ENCODE results near the gene IRF2BP2. TPM values are rescaled to one million over a fixed set of nuclear protein-coding genes. Genes with fewer than 3 reads are reported as not detected.
A peak's percentile ranks its signal among the peaks of the same experiment; 100 is the strongest.

Gene IRF2BP2
- total and polyA plus RNA-seq, 2 of the 13 experiments (the other 11 are each of a cell fraction or from before 2014, with no cell fraction given) = 140 to 147 TPM

DNA sequence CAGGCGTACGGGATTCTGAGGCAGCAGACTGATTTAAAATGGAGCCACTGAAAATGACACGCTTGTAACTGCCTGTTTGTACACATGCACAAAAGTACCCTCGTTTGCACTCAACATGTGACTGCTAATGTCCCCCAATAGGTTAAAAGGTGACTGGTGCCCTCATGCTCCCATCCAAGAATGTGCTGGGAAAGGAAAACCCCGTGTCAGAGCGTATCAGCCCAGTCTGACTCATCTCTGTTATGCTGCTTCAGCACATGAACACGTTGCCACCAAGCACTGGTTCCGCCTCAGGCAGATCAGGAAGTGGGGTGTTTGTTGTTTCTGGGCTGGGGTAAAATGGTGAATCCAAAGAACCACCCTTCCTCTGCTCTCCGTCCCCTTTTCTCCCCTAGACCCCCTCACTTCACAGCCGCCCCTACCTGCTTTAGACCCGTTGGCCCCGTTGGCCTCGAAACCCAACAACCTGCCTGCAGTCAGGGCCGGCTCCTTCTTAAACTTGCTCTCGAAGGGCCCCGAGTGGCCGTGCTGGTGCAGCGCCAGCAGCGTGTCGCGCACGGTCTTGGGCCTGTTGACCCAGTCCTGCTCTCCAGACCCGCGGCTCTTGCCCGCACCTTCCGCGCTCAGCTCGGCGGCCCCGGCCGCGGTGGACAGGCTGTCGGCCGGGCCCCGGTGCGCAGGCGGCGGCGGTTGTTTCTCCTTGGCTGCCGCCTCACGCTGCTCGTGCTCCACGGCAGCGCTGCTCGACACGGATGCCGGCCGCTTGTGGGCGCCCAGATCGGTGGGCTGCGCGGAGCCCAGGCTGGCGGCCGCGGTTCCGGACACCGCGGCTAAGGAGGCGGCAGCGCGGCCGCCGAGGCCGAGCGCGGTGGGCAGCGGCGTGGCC, 1.7 kb downstream of the IRF2BP2 start (continued):
- TF ChIP-seq IRX3 (CRISPR knock-in tag; IDR thresholded peaks at IDR 0.05; ENCODE audit: borderline replicate concordance, low read depth) (no peak), TBX3 (IDR thresholded peaks at IDR 0.05; ENCODE audit: borderline replicate concordance) (peak; percentile 35; the same call in 1 of the 2 replicates), PHF5A (CRISPR knock-in tag; IDR thresholded peaks at IDR 0.05; ENCODE audit: low read depth, unreplicated experiment) (no peak), MYC (CRISPR knock-in tag; IDR thresholded peaks at IDR 0.05; ENCODE audit: borderline replicate concordance) (peak; percentile 69), ZFP36 (IDR thresholded peaks at IDR 0.05; ENCODE audit: borderline replicate concordance, low read depth, low read length, partially characterized antibody) (no peak), ZNF34 (CRISPR knock-in tag; IDR thresholded peaks at IDR 0.05; ENCODE audit: borderline replicate concordance) (peak; percentile 82), POLR2G (IDR thresholded peaks at IDR 0.05; ENCODE audit: low read depth, low read length) (peak; percentile 86), ZNF547 (CRISPR knock-in tag; IDR thresholded peaks at IDR 0.05) (no peak), MEIS2 (CRISPR knock-in tag; IDR thresholded peaks at IDR 0.05) (peak; percentile 72; the same call in 1 of the 2 replicates), NFRKB (IDR thresholded peaks at IDR 0.05) (no peak), ZNF678 (CRISPR knock-in tag; IDR thresholded peaks at IDR 0.05) (no peak), NR2F1 (CRISPR knock-in tag; IDR thresholded peaks at IDR 0.05) (peak; percentile 76 to 90)
- TF ChIP-seq, protein P1, sequence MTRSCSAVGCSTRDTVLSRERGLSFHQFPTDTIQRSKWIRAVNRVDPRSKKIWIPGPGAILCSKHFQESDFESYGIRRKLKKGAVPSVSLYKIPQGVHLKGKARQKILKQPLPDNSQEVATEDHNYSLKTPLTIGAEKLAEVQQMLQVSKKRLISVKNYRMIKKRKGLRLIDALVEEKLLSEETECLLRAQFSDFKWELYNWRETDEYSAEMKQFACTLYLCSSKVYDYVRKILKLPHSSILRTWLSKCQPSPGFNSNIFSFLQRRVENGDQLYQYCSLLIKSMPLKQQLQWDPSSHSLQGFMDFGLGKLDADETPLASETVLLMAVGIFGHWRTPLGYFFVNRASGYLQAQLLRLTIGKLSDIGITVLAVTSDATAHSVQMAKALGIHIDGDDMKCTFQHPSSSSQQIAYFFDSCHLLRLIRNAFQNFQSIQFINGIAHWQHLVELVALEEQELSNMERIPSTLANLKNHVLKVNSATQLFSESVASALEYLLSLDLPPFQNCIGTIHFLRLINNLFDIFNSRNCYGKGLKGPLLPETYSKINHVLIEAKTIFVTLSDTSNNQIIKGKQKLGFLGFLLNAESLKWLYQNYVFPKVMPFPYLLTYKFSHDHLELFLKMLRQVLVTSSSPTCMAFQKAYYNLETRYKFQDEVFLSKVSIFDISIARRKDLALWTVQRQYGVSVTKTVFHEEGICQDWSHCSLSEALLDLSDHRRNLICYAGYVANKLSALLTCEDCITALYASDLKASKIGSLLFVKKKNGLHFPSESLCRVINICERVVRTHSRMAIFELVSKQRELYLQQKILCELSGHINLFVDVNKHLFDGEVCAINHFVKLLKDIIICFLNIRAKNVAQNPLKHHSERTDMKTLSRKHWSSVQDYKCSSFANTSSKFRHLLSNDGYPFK (CRISPR knock-in tag; IDR thresholded peaks at IDR 0.05; ENCODE audit: borderline replicate concordance) = no peak
- TF ChIP-seq, protein P2, sequence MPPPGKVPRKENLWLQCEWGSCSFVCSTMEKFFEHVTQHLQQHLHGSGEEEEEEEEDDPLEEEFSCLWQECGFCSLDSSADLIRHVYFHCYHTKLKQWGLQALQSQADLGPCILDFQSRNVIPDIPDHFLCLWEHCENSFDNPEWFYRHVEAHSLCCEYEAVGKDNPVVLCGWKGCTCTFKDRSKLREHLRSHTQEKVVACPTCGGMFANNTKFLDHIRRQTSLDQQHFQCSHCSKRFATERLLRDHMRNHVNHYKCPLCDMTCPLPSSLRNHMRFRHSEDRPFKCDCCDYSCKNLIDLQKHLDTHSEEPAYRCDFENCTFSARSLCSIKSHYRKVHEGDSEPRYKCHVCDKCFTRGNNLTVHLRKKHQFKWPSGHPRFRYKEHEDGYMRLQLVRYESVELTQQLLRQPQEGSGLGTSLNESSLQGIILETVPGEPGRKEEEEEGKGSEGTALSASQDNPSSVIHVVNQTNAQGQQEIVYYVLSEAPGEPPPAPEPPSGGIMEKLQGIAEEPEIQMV (CRISPR knock-in tag; IDR thresholded peaks at IDR 0.05; ENCODE audit: low read depth) = no peak
- TF ChIP-seq, protein P3, sequence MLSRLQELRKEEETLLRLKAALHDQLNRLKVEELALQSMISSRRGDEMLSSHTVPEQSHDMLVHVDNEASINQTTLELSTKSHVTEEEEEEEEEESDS (CRISPR knock-in tag; IDR thresholded peaks at IDR 0.05; ENCODE audit: borderline replicate concordance) = no peak
- TF ChIP-seq, protein P4, sequence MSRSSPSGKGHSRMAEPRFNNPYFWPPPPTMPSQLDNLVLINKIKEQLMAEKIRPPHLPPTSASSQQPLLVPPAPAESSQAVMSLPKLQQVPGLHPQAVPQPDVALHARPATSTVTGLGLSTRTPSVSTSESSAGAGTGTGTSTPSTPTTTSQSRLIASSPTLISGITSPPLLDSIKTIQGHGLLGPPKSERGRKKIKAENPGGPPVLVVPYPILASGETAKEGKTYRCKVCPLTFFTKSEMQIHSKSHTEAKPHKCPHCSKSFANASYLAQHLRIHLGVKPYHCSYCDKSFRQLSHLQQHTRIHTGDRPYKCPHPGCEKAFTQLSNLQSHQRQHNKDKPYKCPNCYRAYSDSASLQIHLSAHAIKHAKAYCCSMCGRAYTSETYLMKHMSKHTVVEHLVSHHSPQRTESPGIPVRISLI (CRISPR knock-in tag; IDR thresholded peaks at IDR 0.05; ENCODE audit: borderline replicate concordance) = no peak
- TF ChIP-seq, protein P5, sequence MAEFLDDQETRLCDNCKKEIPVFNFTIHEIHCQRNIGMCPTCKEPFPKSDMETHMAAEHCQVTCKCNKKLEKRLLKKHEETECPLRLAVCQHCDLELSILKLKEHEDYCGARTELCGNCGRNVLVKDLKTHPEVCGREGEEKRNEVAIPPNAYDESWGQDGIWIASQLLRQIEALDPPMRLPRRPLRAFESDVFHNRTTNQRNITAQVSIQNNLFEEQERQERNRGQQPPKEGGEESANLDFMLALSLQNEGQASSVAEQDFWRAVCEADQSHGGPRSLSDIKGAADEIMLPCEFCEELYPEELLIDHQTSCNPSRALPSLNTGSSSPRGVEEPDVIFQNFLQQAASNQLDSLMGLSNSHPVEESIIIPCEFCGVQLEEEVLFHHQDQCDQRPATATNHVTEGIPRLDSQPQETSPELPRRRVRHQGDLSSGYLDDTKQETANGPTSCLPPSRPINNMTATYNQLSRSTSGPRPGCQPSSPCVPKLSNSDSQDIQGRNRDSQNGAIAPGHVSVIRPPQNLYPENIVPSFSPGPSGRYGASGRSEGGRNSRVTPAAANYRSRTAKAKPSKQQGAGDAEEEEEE (CRISPR knock-in tag; IDR thresholded peaks at IDR 0.05; ENCODE audit: borderline replicate concordance) = no peak

All from HepG2 (cell line).